ENCODE data around the gene FSTL1. TPM values are rescaled to one million over a fixed set of nuclear protein-coding genes. Genes with fewer than 3 reads are reported as not detected.
A peak's percentile ranks its signal among the peaks of the same experiment; 100 is the strongest.

The FSTL1 gene
- total and polyA plus RNA-seq, 2 of the 8 experiments (the other 6 are each of a cell fraction or from before 2014, with no cell fraction given) = 158 to 516 TPM

- TF ChIP-seq GTF2F1 (IDR thresholded peaks at IDR 0.05; ENCODE audit: borderline replicate concordance, low read depth, low read length) = no peak
- 0 out of 2 replicates have a peak, but pooled peaks have one; percentile 1 for TF ChIP-seq EGR1 (IDR thresholded peaks at IDR 0.05; ENCODE audit: borderline replicate concordance, low read depth, low read length)
- no peak for TF ChIP-seq SRF (IDR thresholded peaks at IDR 0.05; ENCODE audit: low read depth, low read length)
- TF ChIP-seq SUZ12 (IDR thresholded peaks at IDR 0.05; ENCODE audit: low read length) = no peak; the same call in 1 of the 2 replicates
- peak; percentile 6 to 68; a peak in 1 of 4 replicates for TF ChIP-seq HDAC2 (IDR thresholded peaks at IDR 0.05; ENCODE audit: borderline replicate concordance in 1 of 2, low read depth in 2 of 2, low read length in 2 of 2)
- no peak for TF ChIP-seq ATF2 (IDR thresholded peaks at IDR 0.05; ENCODE audit: low read length)
- no peak for TF ChIP-seq SAP30 (IDR thresholded peaks at IDR 0.05; ENCODE audit: insufficient read depth, insufficient replicate concordance, low read length)
- TF ChIP-seq TCF12 (IDR thresholded peaks at IDR 0.05; ENCODE audit: low read depth, low read length) = no peak
- no peak for TF ChIP-seq JUND (IDR thresholded peaks at IDR 0.05; ENCODE audit: low read length)
- TF ChIP-seq PHF8 (conservative IDR thresholded peaks at IDR 0.05; ENCODE audit: low read depth, low read length) = peak; percentile 82
- no peak for TF ChIP-seq CBX8 (IDR thresholded peaks at IDR 0.05; ENCODE audit: borderline replicate concordance, low read depth, low read length)
- no peak for TF ChIP-seq SP1 (IDR thresholded peaks at IDR 0.05; ENCODE audit: low read depth, low read length)
- TF ChIP-seq BACH1 (IDR thresholded peaks at IDR 0.05; ENCODE audit: low read length) = peak; percentile 11; the same call in 1 of the 2 replicates
- TF ChIP-seq, protein P1, sequence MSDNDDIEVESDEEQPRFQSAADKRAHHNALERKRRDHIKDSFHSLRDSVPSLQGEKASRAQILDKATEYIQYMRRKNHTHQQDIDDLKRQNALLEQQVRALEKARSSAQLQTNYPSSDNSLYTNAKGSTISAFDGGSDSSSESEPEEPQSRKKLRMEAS (IDR thresholded peaks at IDR 0.05) = peak; percentile 70
- no peak for TF ChIP-seq RFX5 (IDR thresholded peaks at IDR 0.05; ENCODE audit: borderline replicate concordance, low read depth, low read length)
- TF ChIP-seq POLR2A (IDR thresholded peaks at IDR 0.05; ENCODE audit: control extremely low read depth in 1 of 2, low read depth in 2 of 2, low read length in 2 of 2) = peak in 1 of 2 experiments; percentile 90; a peak in 2 of 3 replicates
- TF ChIP-seq SIN3A (conservative IDR thresholded peaks at IDR 0.05 in 1 of 2, IDR thresholded peaks at IDR 0.05 in 1 of 2; ENCODE audit: low read depth in 1 of 2, low read length in 2 of 2) = peak in 1 of 2 experiments; percentile 42; a peak in 2 of 4 replicates
- TF ChIP-seq GABPA (IDR thresholded peaks at IDR 0.05; ENCODE audit: borderline replicate concordance, insufficient read depth, low read length) = peak; percentile 65; the same call in 1 of the 2 replicates
- peak; percentile 3 for TF ChIP-seq CREB1 (IDR thresholded peaks at IDR 0.05)
- no peak for TF ChIP-seq CHD1 (IDR thresholded peaks at IDR 0.05; ENCODE audit: low read depth, low read length)
- no peak for TF ChIP-seq EZH2 (IDR thresholded peaks at IDR 0.05; ENCODE audit: low read depth, low read length, severe bottlenecking)
Observed at GRCh38 chr3:120348991-120349854, 101.6 kb downstream of the FSTL1 start, which contains the start of gene LRRC58 (continued).
